ENCODE data around the gene NDRG3. TPM values are rescaled to one million over a fixed set of nuclear protein-coding genes. Genes with fewer than 3 reads are reported as not detected.
"Not testable (repeated sequence)": the region's sequence is repeated elsewhere in the genome, so short reads cannot be mapped to it uniquely, and the experiment has no call there.

NDRG3 gene
- total and polyA plus RNA-seq, 12 donors, result 29.0 to 91.4 (median 53.0) TPM

DNA sequence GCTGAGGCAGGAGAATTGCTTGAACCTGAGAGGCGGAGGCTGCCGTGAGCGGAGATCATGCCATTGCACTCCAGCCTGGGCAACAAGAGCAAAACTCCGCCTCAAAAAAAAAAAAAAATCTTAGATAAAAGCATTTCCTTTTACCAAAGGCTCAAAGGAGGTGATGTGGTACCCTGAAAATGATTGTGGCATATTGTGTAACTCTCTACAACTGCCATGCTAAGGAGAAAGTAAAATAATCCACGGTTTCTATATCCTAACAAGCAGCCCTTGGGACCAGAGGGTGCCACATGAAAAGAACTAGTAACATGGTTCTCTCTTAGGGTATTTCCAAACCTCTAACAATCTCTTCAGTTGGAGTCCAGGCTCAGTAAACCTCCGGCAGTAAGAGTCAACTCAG is 61.1 kb downstream of the NDRG3 start:
- intact Hi-C loops (cut with DNase I), result no loop called here
- Histone ChIP-seq H3K9me3 (replicated peaks in 1 of 3) (no peaks in the 10 kb centered on the region), H3K4me1 (replicated peaks in 1 of 2) (no peaks in the 10 kb centered on the region), H3K36me3 (replicated peaks in 1 of 2) (peaks cover 0 to 52% of the 10 kb centered on the region in 2 donors), H3K4me3 (no peak overlapping the region), H3K27me3 (no peaks in the 10 kb centered on the region), H3K27ac (no peak overlapping the region)
- DNase-seq, result no peak
- TF ChIP-seq, protein P1, sequence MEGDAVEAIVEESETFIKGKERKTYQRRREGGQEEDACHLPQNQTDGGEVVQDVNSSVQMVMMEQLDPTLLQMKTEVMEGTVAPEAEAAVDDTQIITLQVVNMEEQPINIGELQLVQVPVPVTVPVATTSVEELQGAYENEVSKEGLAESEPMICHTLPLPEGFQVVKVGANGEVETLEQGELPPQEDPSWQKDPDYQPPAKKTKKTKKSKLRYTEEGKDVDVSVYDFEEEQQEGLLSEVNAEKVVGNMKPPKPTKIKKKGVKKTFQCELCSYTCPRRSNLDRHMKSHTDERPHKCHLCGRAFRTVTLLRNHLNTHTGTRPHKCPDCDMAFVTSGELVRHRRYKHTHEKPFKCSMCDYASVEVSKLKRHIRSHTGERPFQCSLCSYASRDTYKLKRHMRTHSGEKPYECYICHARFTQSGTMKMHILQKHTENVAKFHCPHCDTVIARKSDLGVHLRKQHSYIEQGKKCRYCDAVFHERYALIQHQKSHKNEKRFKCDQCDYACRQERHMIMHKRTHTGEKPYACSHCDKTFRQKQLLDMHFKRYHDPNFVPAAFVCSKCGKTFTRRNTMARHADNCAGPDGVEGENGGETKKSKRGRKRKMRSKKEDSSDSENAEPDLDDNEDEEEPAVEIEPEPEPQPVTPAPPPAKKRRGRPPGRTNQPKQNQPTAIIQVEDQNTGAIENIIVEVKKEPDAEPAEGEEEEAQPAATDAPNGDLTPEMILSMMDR (IDR thresholded peaks at IDR 0.05), result no peak
- TF ChIP-seq POLR2A (IDR thresholded peaks at IDR 0.05), result no peak
- WGBS, 4 donors, result 91 to 97% (median 95%) methylated on average over 6 of the region's 6 CpGs

DNA sequence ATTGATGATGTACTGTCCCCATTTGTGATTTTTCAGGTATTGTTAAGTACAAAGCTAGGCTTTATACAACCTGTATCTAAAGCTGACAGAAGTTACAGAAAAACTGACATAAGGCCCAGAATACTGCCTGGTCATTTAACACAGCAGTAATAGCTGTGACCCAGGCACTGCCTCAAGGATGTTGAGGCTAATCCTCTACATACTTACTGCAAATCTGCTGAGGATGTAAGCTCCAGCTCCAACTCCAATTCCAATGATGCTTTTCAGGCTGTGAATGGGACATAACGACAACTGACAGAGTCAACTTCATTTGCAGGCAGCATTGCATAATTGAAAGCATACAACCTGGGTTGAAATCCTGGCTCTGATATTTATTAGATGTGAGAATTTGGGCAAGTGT is 63.6 kb downstream of the NDRG3 start:
- Histone ChIP-seq H3K27ac (no peak overlapping the region), H3K27me3 (no peaks in the 10 kb centered on the region), H3K9me3 (replicated peaks in 1 of 3) (no peaks in the 10 kb centered on the region), H3K36me3 (replicated peaks in 1 of 2) (peaks cover 0 to 69% of the 10 kb centered on the region in 2 donors), H3K4me3 (no peak overlapping the region), H3K4me1 (replicated peaks in 1 of 2) (no peaks in the 10 kb centered on the region)
- 83 to 100% (median 89%) methylated on average over 1 of the region's 1 CpG for whole genome bisulfite sequencing, 4 donors
- TF ChIP-seq, protein P1 (IDR thresholded peaks at IDR 0.05), result no peak
- no peak for TF ChIP-seq POLR2A (IDR thresholded peaks at IDR 0.05)
- DNase-seq, result no peak
- intact Hi-C loops (cut with DNase I), result no loop called here

DNA sequence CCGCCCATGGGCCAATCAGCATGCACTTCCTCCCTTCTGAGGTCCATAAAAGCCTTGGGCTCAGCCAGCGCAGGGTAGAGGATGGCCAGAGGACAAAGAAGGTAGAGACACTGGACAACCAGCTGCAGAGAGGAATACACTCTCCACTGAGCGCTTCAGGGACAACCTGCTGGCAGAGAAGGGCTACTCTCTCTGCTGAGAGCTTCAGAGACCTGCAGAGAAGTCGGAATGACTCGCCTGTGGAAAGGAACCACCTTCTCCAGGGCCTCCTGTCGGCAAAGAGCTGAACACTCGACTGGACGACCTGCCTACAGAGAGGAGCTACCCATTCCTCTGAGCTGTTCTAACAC is 68.5 kb downstream of the NDRG3 start:
- intact Hi-C loops (cut with DNase I), result no loop called here
- Histone ChIP-seq H3K27ac (no peak overlapping the region), H3K4me3 (no peak overlapping the region), H3K36me3 (replicated peaks in 1 of 2) (peaks cover 0 to 40% of the 10 kb centered on the region in 2 donors), H3K27me3 (no peaks in the 10 kb centered on the region), H3K9me3 (replicated peaks in 1 of 3) (no peaks in the 10 kb centered on the region), H3K4me1 (replicated peaks in 1 of 2) (no peaks in the 10 kb centered on the region)
- no peak for DNase-seq
- WGBS, 4 donors, result 96 to 99% (median 97%) methylated on average over 6 to 8 of the region's 8 CpGs
- TF ChIP-seq, protein P1 (IDR thresholded peaks at IDR 0.05), result no peak
- no peak for TF ChIP-seq POLR2A (IDR thresholded peaks at IDR 0.05)

DNA sequence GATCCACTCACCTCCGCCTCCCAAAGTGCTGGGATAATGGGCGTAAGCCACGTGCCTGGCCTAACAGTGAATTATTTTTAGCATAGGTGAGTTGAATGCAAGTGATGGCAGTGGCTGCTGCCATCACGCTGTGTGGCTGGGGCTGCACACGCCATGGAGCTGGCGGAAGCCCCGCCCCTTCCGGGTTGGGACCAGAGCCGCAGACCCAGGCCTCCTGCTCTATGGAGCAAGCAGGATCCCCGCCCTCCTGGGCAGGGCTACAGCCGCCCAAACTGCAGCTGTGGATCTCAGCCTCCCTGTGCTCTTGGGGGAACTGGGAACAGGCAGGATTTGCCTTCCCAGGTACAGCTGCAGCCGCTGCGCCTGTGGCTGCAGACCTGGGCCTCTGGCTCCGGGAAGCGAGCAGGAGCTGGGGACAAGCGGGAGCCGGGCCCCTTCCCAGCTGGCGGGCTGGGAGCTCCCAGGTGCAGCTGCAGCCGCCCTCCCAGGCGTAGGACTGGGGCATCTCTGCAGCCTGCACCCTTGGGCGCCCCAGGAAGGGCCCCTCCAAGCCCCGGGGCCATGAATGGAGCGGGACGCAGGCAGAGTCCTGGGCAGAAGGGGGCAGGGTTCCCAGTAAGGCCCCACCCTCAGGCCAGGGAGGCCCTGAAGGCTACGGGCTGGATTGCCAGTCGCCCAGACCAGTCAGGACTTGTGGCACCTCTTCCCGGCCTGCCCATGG is 69.0 kb downstream of the NDRG3 start:
- Histone ChIP-seq H3K27me3 (no peaks in the 10 kb centered on the region), H3K36me3 (replicated peaks in 1 of 2) (peaks cover 0 to 34% of the 10 kb centered on the region in 2 donors), H3K4me3 (no peak overlapping the region), H3K9me3 (replicated peaks in 1 of 3) (no peaks in the 10 kb centered on the region), H3K27ac (no peak overlapping the region), H3K4me1 (replicated peaks in 1 of 2) (no peaks in the 10 kb centered on the region)
- 90 to 98% (median 96%) methylated on average over 2 to 27 of the region's 27 CpGs for WGBS, 4 donors
- TF ChIP-seq, protein P1 (IDR thresholded peaks at IDR 0.05), result no peak
- TF ChIP-seq POLR2A (IDR thresholded peaks at IDR 0.05), result no peak
- intact Hi-C loops (cut with DNase I), result no loop called here
- DNase-seq, result no peak

DNA sequence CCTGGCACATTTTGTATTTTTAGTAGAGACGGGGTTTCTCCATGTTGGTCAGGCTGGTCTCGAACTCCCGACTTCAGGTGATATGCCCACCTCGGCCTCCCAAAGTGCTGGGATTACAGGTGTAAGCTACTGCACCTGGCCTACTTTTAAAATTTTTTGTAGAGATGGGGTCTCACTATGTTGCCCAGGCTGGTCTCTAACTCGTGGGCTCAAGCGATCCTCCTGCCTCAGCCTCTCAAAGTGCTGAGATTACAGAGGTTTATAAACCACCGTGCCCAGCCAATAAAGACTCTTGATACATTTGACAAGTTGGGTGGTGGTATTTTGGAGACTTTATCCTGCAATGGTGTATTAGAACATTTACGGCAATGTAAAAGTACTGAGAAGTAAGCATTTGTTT is 70.3 kb downstream of the NDRG3 start:
- H3K36me3 ChIP-seq (replicated peaks in 1 of 2), result peaks cover 0 to 33% of the 10 kb centered on the region in 2 donors
- H3K27ac ChIP-seq; H3K9me3 ChIP-seq (replicated peaks in 1 of 3); H3K27me3 ChIP-seq; H3K4me1 ChIP-seq (replicated peaks in 1 of 2); H3K4me3 ChIP-seq; DNase-seq; intact Hi-C loops (cut with DNase I): not testable (repeated sequence)
- 91 to 100% (median 95%) methylated on average over 8 of the region's 8 CpGs for WGBS, 4 donors
